GM21723 (cell line): ENCODE measurements around the gene CRNN.

Experiments used
- ATAC-seq: cut with Tn5 transposase; IDR thresholded peaks from one replicate; pipeline ENCODE4 v1.9.1; 2021; ENCODE audit warnings: mild to moderate bottlenecking, moderate library complexity; ENCODE audit not compliant: unreplicated experiment

Gene CRNN

GRCh38 chr1:152413909-152414308 lies at the start of gene CRNN:
CRNN (minus strand) TSS chr1:152414263; CDS start chr1:152412233, 2,030 bp downstream.
- no peak for ATAC-seq

DNA sequence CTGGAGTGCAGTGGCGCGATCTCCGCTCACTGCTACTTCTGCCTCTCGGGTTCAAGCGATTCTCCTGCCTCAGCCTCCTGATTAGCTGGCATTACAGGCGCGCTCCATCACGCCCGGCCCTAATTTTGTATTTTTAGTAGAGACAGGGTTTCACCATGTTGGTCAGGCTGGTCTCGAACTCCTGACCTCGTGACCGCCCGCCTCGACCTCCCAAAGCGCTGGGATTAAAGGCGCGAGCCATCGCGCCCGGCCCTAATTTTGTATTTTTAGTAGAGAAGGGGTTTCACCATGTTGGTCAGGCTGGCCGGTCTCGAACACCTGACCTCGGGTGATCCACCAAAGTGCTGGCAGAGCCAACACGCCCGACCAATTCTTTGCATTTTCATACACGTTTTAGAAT lies 48.6 kb upstream of the CRNN start:
- ATAC-seq = no peak

GRCh38 chr1:152461544-152461943 lies 47.5 kb upstream of the CRNN start:
- no peak for ATAC-seq

DNA sequence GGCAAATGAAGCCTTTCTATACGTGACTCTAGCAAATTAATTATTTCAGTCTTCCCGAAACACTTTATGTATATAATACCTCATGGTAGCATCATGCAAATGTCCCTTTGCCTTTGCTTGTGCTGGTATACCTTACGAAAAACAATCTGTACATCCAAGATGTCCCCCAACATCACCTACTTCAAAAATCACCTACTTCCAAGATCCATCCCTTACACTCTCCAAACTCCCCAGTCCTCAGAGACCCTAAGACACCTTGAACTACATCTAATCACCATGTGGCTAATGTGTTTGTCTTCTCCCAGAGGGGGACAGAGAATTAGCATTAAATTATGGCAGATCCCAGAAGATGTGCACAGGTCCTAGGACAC lies 46.5 kb upstream of the CRNN start:
- ATAC-seq = no peak

- peak; percentile 94 for ATAC-seq
These were observed 45.8 kb upstream of the CRNN start for GRCh38 chr1:152459596-152460528.

- no peak for ATAC-seq
These were observed 44.5 kb upstream of the CRNN start for GRCh38 chr1:152458384-152459185.

DNA sequence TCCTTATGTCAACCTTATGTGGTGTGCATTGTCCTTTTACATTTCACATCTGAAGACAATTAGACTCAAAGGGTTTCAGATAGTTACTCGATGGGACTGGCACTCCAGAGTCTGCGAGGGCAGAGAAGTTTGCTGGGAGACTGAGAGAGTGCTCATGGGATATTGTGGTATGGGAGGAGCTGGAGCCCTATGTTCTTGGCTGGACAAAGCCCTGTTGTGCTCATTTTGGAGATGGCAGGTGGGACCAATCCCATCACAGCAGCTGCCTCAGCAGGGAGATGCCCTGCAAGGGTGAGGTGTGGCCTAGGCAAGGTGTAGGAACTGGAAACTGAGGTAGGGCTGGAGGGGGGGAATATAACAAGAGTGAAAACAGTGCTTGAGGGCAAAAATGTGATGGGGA lies 43.5 kb upstream of the CRNN start:
- ATAC-seq = no peak

- ATAC-seq = no peak
These were observed 43.0 kb upstream of the CRNN start for GRCh38 chr1:152457071-152457470.

GRCh38 chr1:152451254-152451653 lies 37.2 kb upstream of the CRNN start:
- no peak for ATAC-seq

GRCh38 chr1:152449661-152450060 lies 35.6 kb upstream of the CRNN start:
- no peak for ATAC-seq

- ATAC-seq = no peak
These were observed 34.4 kb upstream of the CRNN start for GRCh38 chr1:152448496-152448895.

GRCh38 chr1:152448095-152448494 lies 34.0 kb upstream of the CRNN start:
- no peak for ATAC-seq

- ATAC-seq = no peak
These were observed 33.4 kb upstream of the CRNN start for GRCh38 chr1:152447484-152447883.

GRCh38 chr1:152444045-152444444 lies 30.0 kb upstream of the CRNN start:
- ATAC-seq = no peak

DNA sequence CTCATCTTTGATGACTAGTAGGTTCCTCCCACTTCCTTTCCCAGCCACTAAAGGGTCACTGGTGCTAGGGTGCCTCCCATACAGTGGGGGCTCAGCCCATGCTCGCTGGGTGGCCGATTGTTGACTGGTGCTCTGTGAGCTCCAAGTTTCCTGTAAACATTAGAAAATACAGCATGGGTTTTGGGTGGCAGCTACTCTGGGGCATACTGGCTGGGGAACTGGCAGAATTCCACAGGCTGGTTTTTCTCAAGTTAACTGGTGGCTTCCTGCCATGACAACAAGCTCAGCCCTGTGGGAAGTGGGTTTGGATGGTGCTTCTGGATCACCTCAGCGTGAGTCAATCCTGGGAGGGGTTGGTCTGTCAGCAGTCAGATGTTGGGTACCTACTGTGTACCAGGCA lies 28.7 kb upstream of the CRNN start:
- ATAC-seq = no peak

DNA sequence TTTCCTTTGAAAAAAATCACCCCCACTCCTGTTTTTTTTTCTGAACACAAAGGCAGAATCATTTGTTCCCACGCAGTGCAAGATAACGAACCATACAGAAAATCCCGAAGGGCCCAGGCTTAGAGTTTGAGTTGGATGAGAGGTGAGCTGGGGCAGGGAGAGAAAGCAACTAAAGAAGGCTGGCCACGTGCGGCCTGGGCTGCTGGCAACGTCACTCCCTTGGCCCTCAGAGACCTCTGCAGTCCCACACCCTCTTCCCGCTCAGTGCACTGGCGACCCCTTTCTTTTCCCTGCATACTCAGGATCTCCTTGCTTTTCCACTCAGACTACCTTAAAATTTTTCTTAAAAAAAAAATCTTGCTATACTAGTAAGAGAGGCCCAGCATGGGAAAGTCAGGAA lies 28.2 kb upstream of the CRNN start:
- ATAC-seq = no peak

DNA sequence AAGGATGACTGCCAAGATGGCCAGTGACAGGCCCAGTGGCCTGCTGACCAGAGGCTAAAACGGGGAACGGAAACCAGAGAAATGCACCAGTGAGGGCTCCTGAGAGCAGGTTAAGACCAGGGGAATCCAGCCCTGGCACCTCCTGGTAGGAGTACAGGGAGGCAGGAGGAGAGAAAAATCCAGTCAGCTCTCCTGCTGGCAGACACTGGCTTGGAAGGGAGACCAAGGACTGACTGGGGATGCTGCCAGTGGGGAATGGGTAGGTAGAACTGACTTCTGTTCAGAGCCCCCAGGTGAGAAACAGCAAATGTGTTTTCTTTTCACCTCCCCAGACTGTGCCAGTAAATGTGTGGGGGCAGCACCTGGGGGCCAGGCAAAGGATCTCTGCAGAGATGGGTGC lies 27.7 kb upstream of the CRNN start:
- no peak for ATAC-seq

DNA sequence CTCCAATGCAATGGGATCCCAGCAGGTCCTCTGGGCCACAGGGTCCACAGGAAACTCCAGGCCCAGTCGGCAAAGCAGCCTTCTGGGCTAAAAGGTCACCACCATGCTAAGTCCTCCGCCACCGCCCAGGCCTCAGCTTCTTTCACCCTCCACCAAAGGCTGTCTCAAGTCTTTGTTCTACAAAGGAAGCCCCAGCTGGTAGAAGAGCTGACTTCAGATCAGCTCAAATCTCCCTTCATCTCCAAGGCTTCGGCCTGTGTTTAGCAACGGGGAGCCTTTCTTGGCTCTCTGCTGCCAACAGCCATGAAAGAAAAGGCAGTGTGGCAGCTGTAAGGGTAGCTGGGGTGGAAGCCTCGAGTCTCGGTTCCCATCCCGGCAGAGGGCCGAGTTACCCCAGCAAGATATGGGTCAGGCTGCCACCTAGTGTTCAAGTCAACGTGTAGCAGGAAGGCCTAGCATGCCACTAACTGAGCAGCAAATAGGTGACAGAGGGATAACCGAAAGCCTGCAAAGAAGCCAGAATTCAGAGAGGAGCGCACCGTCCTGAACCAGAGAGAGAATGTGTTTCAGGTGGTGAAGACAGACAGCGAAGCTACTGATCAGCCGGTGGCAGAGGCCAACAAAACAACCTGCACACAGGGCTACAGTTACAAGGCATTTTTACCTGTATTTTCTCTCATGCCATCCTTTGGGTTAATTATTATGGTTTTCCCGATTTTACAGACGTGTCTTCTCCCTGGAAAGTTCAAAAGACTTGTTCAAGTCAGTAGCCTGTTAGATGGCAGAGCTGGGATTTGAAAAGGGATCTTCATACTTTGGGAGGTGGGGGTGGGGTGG lies 26.8 kb upstream of the CRNN start:
- peak; percentile 84 for ATAC-seq

- ATAC-seq = no peak
These were observed 22.8 kb upstream of the CRNN start for GRCh38 chr1:152436593-152437496.

DNA sequence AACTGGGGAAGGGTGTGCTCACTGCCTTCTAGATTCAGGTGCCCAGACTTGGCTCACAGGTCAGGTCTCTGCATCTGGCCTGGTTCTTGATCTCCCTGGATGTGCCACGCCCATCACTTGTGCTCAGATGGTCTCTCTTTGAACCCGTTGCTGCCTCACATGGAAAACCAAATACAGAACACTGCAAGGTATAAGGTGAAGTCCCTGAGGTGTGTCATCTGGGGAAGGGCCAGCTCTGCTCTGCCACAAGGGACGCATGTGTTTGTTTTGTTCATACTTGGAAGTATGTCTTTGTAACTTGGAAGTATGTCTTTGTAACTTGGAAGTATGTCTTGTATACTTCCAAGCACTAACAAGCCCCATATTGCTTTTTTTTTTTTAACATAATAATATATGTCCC lies 13.4 kb upstream of the CRNN start:
- no peak for ATAC-seq
